Measurements from ENCODE around the gene CCDC93.

Gene CCDC93

DNA sequence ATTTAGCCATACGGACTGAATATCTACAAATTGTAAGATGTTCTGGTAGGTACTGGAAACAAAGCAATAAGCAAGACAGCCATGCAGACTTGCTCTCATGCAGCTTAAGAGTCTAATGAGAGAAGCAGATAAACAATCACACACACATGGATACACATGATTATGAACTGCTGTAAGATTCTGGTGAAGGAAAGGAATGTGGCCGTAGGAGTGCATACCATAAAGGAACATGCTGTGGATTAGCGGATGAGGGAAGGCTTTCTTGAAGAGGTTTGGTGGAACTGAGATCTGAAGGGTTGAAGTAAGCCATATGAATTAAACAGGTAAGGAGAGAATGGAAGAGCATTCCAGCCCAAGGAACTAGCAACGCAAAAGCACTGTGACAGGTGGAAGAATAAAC is 13.8 kb downstream of the CCDC93 start:
- TF ChIP-seq MYNN (tag by site-specific recombination; IDR thresholded peaks at IDR 0.05; ENCODE audit: borderline replicate concordance) = no peak
- no peak for TF ChIP-seq MZF1 (tag by site-specific recombination; IDR thresholded peaks at IDR 0.05; ENCODE audit: borderline replicate concordance)
- TF ChIP-seq ZNF621 (tag by site-specific recombination; IDR thresholded peaks at IDR 0.05) = no peak
- no peak for TF ChIP-seq ZNF214 (tag by site-specific recombination; IDR thresholded peaks at IDR 0.05; ENCODE audit: borderline replicate concordance)
- no peak for TF ChIP-seq ZNF610 (tag by site-specific recombination; IDR thresholded peaks at IDR 0.05; ENCODE audit: borderline replicate concordance)
- Histone ChIP-seq H3K36me3 (ENCODE audit: control insufficient read depth in 2 of 2, insufficient read depth in 1 of 2, low read length in 2 of 2) (peaks cover 33 to 85% of the 10 kb centered on the region in 2 experiments), H3K4me3 (ENCODE audit: low read depth, low read length) (no peak overlapping the region), H3K9me3 (ENCODE audit: control insufficient read depth, insufficient read depth, low read depth, low read length) (no peaks in the 10 kb centered on the region), H3K4me1 (ENCODE audit: control insufficient read depth, insufficient read depth, low read length) (no peaks in the 10 kb centered on the region), H3K27ac (ENCODE audit: extremely low read depth, low read depth, low read length) (no peak overlapping the region)
- CTCF ChIA-PET = interaction anchor here (0.6 to 6.1 kb wide), 5 partner anchors 33 to 1308 kb away, joined by 3 to 55 read pairs (median 3); partner anchors contain the start of gene DDX18
- POLR2A ChIA-PET = no interaction called here

- POLR2A ChIA-PET = no interaction called here
- Histone ChIP-seq H3K4me3 (ENCODE audit: low read depth, low read length) (no peak overlapping the region), H3K27ac (ENCODE audit: extremely low read depth, low read depth, low read length) (no peak overlapping the region), H3K36me3 (ENCODE audit: control insufficient read depth in 2 of 2, insufficient read depth in 1 of 2, low read length in 2 of 2) (peaks cover 39 to 93% of the 10 kb centered on the region in 2 experiments), H3K9me3 (ENCODE audit: control insufficient read depth, insufficient read depth, low read depth, low read length) (no peaks in the 10 kb centered on the region), H3K4me1 (ENCODE audit: control insufficient read depth, insufficient read depth, low read length) (no peaks in the 10 kb centered on the region)
- CTCF ChIA-PET = interaction anchor here (0.8 to 0.9 kb wide), 2 partner anchors 28 to 47 kb away, joined by 3 to 5 read pairs; no protein-coding TSS in a partner anchor
- TF ChIP-seq, protein P1, sequence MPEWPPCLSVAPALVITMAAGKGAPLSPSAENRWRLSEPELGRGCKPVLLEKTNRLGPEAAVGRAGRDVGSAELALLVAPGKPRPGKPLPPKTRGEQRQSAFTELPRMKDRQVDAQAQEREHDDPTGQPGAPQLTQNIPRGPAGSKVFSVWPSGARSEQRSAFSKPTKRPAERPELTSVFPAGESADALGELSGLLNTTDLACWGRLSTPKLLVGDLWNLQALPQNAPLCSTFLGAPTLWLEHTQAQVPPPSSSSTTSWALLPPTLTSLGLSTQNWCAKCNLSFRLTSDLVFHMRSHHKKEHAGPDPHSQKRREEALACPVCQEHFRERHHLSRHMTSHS (tag by site-specific recombination; IDR thresholded peaks at IDR 0.05) = no peak
- TF ChIP-seq KLF9 (tag by site-specific recombination; IDR thresholded peaks at IDR 0.05; ENCODE audit: low read depth) = no peak
- no peak for TF ChIP-seq ZNF664 (tag by site-specific recombination; IDR thresholded peaks at IDR 0.05)
- TF ChIP-seq ZNF221 (tag by site-specific recombination; IDR thresholded peaks at IDR 0.05; ENCODE audit: borderline replicate concordance) = no peak
- no peak for TF ChIP-seq KLF7 (tag by site-specific recombination; IDR thresholded peaks at IDR 0.05; ENCODE audit: borderline replicate concordance)
- TF ChIP-seq ZNF514 (tag by site-specific recombination; IDR thresholded peaks at IDR 0.05) = no peak
- TF ChIP-seq MYNN (tag by site-specific recombination; IDR thresholded peaks at IDR 0.05; ENCODE audit: borderline replicate concordance) = no peak
- no peak for TF ChIP-seq ZNF138 (tag by site-specific recombination; IDR thresholded peaks at IDR 0.05; ENCODE audit: borderline replicate concordance)
- no peak for TF ChIP-seq ZBTB26 (tag by site-specific recombination; optimal IDR thresholded peaks at IDR 0.05)
These were observed 15.9 kb downstream of the CCDC93 start for GRCh38 chr2:117997872-117998454.

- Histone ChIP-seq H3K36me3 (ENCODE audit: control insufficient read depth in 2 of 2, insufficient read depth in 1 of 2, low read length in 2 of 2) (peaks cover 34 to 90% of the 10 kb centered on the region in 2 experiments), H3K4me1 (ENCODE audit: control insufficient read depth, insufficient read depth, low read length) (no peaks in the 10 kb centered on the region), H3K4me3 (ENCODE audit: low read depth, low read length) (no peak overlapping the region), H3K27ac (ENCODE audit: extremely low read depth, low read depth, low read length) (no peak overlapping the region), H3K9me3 (ENCODE audit: control insufficient read depth, insufficient read depth, low read depth, low read length) (no peaks in the 10 kb centered on the region)
- ChIA-PET POLR2A (interaction anchor here (0.6 kb wide), 1 partner anchor 14 kb away, joined by 3 read pairs; no protein-coding TSS in a partner anchor), CTCF (interaction anchor here (0.7 to 1.6 kb wide), 4 partner anchors 9 to 182 kb away, joined by 3 to 5 read pairs (median 4); partner anchors contain the start of gene DDX18)
- TF ChIP-seq ZNF843 (tag by site-specific recombination; IDR thresholded peaks at IDR 0.05) (no peak), ZNF580 (tag by site-specific recombination; IDR thresholded peaks at IDR 0.05) (no peak), ZNF112 (tag by site-specific recombination; IDR thresholded peaks at IDR 0.05) (no peak), ZNF426 (tag by site-specific recombination; IDR thresholded peaks at IDR 0.05) (no peak), ZNF433 (tag by site-specific recombination; IDR thresholded peaks at IDR 0.05; ENCODE audit: low read depth) (no peak), ZNF664 (tag by site-specific recombination; IDR thresholded peaks at IDR 0.05) (no peak), ZNF670 (tag by site-specific recombination; IDR thresholded peaks at IDR 0.05; ENCODE audit: low read depth) (no peak), SALL2 (tag by site-specific recombination; IDR thresholded peaks at IDR 0.05; ENCODE audit: borderline replicate concordance) (no peak), BCL11B (tag by site-specific recombination; IDR thresholded peaks at IDR 0.05; ENCODE audit: low read depth) (no peak)
These were observed 17.3 kb downstream of the CCDC93 start for GRCh38 chr2:117996525-117996924.
